CD4-positive, alpha-beta T cell treated with Interleukin-4 for 1 hour (primary cell): ENCODE results near the gene REX1BD.
"Not testable (repeated sequence)": the region's sequence is repeated elsewhere in the genome, so short reads cannot be mapped to it uniquely, and the experiment has no call there.

Source experiments
- DNase-seq, 2 donors: peaks; one replicate each; pipeline ENCODE4 v3.0.0-alpha.2; 2020 to 2022

Gene REX1BD

DNA sequence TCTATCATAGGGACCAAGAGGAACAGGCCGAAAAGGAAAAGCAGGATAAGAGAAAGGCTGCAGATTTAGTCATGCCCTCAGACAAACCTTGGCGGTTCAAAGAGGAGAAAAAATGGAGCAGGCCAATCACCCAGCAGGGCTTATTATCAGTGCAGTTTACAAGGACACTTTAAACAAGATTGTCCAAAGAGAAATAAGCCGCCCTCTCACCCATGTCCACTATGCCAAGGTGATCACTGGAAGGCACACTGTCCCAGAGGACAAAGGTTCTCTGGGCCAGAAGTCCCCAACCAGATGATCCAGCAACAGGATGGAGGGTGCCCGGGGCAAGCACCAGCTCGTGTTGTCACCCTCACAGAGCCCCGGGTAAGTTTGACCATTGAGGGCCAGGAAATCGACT is 8.3 kb upstream of the REX1BD start:
- DNase-seq, result no peak

DNA sequence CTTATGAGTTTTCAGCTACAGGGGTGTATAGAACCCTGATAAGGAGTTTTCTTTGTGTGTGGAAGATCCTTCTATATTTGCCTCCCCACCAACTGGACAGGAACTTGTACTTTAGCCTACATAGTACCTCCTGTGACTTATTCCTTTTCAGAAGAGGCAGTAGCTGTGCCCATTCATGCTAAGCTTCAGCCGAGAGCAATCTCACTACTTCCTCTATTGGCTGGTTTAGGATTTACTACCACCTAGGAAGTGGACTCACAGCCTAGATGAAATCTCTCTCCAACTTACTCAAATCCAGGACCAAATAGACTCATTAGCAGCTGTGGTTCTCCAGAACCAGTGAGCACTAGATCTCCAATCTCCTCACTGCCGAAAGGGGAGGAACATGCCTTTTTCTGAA is 2.3 kb upstream of the REX1BD start:
- no peak for DNase-seq

DNA sequence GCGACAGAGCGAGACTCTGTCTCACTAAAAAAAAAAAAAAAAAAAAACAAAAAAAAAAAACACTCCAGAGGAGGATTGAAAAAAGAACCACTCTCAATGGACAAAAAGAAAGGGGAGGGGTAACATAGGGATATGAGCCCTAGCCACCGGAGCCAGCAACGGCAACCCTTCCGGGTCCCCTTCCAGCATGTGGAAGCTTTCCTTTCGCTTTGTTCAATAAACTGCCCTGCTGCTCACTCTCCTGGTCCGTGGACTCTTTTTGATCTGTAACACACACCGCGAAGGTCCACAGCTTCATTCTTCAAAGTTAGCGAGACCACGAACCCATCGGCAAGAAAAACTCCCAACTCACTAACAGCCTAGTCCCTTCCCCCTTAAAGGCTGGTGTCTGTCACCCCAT is 1.0 kb upstream of the REX1BD start:
- DNase-seq, result no peak

DNA sequence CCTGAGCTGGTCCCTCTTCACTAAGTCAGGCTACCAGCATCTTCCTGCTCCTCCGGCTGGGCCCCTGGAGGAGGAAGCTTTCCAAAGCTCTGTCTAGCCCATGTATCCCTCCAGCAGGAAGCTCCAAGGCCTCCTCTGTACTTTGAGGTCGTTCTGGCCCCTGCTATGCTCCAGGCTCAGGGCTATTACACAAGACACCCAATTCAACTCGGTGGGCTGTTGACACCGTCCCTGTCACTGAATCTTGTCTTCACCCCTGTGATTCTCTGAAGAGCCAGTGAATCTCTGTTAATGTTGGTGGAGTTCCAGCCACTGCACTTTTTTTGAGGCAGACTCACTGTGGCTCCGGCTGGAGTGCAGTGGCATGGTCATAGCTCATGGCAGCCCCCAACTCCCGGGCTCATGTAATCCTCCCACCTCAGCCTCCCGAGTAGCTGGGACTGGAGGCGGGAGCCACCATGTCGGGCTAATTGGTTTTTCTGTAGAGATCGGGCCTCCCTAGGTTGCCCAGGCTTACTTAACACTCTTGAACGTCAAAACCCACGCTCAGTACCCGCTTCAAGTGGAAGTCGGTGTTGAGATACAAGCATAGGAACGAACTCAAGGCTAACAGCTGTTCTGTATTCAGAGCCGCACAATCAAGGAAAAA is 512 bp upstream of the REX1BD start:
- DNase-seq, result no peak

DNA sequence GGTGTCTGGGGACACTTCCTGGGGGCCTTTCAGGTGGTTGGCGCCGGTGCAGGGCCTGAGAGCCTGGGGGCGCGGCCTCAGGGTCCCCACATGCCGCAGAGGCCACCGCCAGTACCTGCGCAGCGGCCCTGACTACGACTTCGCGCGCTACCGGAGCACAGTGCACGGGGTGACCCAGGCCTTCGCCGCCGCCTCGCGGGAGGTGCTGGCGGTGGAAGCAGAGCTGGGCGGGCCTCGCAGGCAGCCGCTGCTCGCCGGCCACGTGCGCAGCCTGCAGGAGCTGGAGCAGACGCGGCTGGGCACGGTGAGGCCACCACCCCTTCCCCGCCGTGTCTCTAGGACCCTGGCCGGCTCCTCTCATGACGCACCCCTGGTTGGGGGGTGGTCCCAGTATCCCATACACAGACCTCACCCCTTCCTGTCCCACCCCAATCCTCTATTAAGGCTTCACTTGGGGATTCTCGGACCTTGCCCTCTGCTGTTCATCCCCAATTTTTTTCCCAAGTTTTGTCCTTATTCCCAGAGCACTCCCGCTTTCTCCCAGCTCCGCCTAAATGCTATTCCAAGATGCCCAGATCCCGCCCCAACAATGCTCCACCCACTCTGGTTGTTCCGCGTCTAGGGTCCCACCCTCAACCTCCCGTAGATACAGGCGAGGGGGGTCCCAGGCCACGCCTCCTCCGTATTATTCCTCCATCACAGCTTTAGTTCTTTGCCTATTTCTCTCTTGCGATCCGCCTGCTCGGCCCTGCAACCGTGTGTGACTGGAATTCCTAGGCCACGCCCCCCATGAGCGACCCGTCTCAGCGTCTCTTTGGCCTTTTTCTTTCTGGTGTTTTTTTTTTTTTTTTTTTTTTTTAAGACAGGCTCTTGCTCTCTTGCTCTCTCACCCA is 1.0 kb downstream of the REX1BD start:
- peak in 1 of 2 donors; percentile 69 for DNase-seq

DNA sequence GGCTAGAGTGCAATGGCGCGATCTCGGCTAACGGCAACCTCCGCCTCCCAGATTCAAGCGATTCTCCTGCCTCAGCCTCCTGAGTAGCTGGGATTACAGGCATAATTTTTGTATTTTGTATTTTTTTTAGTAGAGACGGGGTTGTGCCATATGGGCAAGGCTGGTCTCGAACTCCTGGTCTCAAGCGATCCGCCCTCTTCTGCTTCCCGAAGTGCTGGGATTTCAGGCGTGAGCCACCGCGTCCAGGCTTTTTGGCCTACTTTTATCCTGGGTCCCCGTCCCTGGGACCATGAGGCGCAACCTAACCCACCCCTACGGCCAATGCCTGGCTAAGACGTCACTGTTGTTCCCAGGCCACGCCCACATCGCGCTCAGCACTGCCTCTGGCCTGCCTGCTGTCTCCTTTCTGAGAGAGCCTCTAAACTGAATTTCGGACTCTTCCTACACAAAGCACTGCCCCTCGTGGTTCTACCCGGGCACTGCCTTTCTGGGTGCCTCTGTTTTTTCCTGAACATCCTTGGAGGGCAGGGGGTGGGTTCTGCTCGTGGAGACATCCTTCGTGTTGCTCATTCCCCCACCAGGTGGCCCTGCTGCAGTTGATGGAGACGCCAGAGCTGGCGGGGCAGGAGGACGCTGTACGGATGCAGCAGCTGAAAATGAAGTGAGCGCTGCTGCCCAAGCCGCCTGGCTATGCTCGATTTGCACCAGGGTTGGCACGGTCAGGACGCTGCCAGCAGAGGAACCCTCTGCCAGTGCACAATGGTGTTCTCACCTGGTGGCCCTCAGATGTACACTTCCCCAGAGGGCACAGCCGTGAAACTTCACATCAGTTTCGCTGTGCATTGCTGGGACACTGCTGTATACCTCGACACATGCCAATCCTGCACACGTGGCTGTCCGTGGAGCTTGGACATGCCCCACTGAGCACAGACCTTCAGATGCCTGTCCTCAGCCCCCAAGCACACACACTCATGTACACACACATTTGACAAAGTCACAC is 2.0 kb downstream of the REX1BD start:
- DNase-seq, result peak in 1 of 2 donors; percentile 43

DNA sequence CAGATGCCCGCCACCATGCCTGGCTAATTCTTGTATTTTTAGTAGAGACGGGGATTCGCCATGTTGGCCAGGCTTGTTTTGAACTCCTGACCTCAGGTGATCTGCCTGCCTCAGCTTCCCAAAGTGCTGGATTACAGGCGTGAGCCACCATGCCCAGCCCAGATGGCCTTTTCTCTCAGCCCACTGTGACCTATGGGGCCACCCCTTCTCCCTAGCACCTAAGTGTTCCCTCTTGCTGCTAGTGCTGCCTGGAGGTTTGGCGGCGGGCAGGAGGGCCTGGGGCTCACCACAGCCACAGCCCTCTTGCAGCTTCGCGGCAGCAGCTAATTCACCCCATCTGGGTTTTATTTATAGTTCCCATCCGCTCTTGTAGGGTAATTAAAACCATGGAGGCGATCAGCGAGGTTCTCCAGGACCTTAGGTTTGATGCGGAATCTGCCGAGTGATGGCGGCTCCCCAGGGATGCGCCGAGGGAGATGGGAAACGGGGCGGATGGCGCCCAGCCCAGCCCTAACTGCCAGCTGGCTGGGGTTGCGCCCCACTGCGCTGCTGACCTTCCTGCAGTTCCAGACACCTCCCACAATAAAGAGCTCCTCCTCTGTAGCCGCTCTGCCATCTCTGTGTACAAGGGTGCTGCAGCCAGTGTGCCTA is 3.3 kb downstream of the REX1BD start:
- no peak for DNase-seq

DNA sequence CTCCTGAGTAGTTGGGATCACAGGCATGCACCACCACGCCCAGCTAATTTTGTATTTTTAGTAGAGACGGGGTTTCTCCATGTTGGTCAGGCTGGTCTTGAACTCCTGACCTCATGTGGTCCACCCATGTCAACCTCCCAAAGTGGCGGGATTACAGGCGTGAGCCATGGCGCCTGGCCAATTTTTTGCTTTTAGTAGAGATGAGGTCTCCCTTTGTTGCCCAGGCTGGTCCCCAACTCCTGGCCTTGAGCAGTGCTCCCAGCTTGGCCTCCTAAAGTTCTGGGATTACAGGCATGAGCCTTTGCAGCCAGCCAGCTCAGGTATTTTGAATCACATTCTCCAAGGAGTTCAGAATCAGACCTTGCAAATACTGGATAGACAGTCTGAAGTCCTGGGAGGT is 4.1 kb downstream of the REX1BD start:
- not testable (repeated sequence) for DNase-seq

DNA sequence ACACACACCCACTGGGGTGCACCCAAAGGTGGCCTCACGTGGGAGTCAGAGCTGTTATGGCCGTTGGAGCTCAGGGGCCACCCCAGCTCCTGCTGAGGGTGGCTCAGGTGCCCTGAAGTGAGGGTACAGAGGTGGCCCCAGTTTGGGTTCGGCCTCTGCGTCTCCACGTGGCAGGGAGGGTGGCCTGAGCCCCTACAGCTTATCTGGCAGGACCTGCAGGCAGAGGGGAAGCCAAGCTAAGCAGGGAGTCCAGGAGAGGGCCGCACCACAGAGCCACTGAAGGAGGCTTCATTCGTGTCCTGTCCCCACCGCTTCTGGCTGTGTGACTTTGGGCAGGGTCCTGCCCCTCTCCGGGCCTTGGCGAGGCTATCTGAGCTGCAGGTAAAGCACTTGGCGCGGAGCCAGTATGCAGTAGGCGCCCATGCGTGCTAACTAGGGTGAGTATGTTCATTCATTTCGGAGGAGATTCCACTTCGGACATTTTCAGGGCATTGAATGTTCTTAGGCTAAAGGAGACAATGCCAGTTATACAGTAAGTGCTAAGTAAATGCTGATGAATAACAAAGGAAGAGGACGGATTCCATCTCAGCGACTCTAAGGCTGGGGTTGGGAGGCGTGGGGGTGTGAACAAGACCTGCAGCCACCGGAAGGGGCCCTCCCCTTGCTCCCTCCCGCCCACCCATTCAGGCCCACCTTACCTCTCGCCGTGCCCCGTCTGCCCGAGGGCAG is 4.9 kb downstream of the REX1BD start:
- DNase-seq, result no peak

DNA sequence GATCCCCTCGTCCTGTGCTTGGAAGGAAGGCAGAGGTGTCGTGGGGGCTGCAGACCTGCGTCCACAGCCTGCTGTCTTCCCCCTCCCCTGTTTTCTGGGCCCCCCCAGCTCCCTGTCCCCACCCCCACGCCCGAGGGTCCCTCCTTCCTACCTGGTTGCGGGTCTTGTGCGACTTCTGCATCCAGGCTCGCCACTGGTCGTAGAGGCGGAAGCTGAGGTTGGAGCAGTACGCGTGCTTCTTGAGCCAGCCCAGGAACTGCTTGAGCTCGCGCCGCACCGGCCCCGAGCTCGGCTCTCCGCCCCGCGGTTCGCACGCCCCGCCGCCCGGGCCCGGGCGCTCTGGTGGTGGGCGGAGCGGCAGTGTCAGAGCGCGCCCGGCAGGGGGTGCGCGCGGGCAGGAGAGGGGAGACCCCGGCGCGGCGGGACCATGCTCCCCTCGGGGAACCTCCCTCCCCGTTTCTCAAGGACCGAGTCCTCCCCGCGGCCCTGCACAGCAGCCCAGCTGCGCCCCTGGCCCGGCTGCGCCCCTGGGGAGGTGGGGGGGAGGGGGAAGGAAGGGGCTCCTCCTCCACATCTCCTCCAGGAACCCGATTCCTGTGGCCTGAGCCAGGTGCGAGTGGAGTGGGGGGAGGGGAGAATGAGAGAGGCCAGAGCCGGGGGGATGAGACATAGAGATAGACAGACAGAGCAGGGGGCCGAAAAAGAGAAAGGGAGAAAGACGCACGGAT is 5.7 kb downstream of the REX1BD start:
- DNase-seq, result peak; percentile 75 to 77

DNA sequence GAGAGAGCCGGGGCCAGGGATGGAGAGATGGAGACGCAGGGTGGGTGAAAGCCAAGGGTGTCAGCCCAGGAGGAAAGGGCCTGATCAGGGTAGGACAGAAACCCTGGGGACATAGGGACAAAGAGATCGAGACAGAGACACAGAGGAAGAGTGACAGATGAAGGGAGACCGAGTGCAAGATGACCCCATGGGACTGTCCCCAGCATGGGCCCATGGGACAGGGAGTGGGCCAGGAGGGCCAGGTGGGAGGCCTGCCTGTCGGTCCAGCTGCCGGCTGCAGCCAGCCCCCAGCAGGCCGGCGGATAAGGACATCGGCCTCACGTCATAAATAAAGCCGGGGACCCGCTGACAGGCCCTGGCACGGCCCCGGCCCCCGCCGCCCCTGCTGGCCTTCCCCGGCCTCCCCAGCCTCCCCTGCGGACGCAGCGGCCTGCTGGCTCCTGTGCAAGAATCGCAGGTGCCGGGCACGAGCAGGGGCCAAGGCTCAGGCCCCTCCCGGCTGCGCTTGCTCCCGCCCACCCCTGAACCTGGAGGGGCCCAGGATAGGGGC is 6.3 kb downstream of the REX1BD start:
- no peak for DNase-seq

DNA sequence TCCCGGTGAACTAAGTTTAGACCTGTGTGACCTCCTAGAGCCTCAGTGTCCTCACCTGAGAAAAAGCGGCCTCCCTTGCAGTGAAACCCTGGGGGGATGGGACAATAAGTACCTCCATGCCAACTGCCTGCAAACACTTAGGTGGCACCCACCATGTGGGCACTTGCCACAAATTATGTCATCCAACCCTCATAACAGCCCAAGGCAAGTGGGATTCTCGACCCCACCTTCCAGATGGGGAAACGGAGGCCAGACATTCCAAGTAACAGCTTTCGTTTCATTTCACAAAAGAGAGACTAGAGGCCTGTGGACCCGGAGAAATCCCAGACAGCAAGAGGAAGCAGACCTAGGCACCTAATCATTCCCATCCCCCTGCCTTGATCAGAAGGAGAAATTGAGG is 6.9 kb downstream of the REX1BD start:
- DNase-seq, result no peak

DNA sequence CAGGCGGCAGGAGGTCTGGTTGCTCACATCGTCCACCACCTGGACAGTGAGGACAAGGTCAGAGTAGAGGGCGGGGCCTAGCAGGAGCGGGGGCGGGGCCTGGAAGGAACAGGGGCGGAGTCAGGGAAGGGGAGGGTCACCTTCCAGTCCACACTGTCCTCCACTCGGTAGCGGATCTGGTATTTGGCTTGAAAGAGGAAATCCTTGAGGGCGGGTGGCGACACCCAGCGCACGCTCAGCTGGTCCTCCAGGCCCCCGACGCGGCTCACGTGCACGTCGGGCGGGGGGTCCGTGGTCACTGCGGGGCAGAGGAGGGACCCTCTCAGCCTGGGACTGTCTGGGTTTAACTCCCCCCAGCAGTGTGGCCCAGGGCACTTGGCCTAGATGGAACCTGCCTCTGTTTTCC is 8.2 kb downstream of the REX1BD start:
- peak; percentile 28 to 51 for DNase-seq

DNA sequence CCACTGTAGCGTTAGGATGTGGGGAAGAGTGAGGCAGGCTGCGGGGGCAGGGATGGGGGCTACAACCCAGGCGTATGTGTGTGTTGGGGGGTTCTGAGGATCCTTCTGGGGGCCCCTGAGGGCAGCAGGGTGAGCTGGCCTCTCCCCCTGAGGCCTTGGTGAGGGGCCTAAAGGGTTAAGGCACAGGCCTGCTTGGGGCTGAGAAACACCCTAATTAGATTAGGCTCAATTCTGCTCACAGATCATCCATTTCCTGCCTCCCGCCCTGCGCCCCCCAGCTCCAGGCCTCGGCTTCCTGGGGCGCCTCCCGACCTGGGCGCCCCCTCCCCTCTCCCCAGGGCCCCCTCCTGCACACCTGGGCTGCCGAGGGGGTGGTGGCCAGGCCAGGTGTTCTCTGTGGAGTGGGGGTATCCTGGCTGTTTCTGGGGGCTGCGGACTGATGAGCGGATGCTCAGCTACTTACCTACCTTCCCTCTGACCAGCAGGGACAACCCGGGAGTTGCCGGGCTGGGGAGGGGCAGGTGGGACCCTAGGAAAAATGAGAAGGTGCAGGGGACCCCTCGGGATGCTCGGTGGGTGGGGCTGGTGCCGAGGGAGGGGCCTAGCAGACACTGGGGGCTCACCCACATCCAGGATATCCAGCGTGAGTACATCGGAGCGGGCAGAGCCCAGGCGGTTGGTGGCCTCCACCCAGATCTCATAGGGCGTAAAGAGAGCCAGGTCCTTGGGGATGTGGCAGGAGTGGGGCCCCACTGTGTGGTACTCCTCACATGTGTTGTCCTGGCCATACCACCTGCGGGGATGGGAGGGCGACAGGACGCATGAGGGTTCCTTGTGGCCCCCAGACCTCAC is 9.4 kb downstream of the REX1BD start:
- DNase-seq, result no peak

DNA sequence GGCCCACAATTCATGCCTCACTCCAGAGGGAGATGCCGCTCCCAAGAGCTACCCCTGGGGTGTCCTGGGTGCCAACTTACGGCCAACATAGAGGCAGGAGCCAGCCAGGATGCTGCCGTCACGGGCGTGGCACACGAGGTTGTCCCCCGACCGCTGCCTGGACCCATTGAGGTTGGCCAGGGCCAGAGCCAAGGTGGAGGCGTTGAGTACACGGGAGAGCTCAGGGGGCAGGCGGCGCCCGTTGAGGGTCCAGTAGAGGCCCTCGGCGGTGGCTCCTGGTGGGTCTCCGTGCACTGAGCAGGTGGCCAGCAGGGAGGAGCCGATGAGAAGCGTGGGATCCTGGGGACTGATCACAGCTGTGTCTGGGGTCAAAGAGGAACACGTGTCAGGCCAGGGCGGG is 10.9 kb downstream of the REX1BD start:
- no peak for DNase-seq

DNA sequence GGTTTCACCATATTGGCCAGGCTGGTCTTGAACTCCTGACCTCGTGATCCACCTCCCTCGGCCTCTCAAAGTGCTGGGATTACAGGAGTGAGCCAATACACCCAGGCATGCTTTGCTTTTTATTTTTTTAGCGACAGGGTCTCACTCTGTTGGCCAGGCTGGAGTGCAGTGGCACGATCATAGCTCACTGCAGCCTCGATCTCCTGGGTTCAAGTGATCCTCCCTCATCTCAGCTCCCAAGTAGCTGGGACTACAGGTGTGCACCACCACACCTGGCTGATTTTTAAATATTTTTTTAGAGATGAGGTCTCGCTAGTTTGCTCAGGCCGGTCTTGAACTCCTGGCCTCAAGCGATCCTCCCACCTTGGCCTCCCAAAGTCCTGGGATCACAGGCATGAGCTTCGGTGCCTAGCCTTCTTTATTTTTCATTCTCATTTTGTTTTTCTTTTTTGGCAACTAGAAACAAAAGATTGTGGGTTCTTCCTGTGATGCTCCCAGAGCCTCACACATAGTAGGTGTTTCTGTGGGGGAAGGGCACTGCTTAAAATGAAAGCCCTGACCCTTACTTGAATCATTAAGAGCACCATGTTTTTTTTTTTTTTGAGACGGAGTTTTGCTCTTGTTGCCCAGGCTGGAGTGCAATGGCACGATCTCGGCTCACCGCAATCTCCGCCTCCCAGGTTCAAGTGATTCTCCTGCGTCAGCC is 12.2 kb downstream of the REX1BD start:
- not testable (repeated sequence) for DNase-seq

DNA sequence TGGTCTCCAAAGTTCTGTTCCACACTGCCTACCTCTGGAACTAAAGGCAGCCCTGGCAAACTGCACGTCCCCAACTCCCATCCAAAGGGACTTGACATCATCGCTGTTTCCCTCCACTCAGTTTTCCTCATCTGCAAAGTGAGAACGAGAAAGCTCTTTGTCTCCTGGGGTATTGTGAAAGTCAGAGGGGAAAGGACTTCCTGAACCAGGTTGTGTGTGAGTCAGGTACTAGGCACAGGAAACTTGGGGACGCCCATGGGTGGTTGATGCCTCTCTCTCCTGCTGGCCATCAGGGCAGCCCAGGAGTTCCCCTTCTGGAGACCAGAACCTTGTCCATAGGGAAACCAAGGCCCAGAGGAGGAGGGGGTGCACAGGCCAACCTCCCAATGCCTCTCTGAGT is 13.3 kb downstream of the REX1BD start:
- DNase-seq, result no peak

DNA sequence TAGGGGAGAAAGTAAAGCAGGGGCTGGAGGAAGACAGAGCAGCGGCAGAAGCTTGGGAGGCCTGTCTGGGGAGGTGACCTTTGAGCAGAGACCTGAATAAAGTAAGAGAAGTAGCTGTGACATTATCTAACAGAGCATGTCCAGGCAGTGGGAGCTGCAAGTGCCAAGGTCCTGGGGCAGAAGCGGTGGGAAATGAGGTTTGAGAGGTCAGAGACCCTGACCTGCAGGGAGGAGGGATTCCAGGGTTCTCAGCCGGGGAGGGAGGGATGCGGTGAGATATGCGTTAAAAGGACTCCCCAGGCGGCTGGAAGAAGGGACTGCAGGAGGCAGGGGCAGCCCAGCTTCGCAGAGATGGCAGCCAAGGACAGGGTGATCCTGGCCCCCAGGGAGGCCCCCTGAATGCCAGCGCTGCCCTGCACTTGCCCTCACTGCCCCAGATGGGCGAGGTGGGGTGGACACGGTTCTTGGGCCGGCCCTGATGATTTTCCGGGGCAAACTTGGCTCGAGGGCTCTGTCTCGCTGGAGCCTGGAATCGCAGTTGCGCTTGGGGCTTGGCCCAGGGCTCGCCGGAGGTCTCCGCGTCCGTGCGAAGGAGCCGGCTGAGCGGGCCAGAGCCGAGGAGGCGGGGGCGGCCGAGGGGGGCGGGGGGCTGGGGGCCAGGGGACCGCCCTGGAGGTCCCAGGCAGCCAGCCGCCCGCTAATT is 14.8 kb downstream of the REX1BD start:
- no peak for DNase-seq
